Measurements from ENCODE around the gene CARNS1. TPM values are rescaled to one million over a fixed set of nuclear protein-coding genes. Genes with fewer than 3 reads are reported as not detected.

CARNS1 gene
- total RNA-seq = under 0.01 TPM in 2 replicates

GRCh38 chr11:67415501-67416304 is at the start of gene CARNS1:
Gene CARNS1 (plus strand): TSS chr11:67415678. CDS start chr11:67416200, 522 bp downstream.

DNA sequence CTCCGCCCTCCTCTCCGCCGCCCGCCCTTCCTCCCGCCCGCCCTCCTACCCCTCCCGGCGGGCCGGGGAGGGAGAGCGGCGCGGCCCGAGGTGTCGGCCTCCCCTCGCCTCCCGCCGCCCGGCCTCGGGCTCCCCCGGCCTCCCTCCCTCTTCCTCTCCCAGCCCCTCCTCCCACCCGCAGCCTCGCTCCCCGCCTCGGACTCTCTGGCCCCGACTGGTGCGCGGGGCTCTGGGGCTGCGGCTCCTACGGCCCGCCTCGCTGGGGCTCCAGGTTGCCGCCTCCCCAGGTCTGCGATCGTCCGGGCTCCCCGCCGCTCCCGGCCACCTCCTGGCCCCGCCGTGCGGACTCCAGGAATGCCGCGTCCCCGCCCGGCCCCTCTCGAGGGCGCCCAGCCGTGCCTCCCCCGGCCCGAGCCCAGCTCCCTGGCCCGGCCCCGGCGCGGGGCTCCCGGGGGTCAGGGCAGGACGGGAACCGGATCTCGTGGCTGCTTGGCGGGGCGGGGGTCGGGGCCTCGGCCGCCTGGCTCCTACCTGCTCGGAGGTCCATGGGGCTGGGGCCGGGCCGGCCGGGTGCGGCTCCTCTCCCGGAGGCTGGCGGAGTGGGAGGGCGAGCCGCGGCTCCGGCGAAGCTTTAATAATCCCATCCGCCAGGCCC is 42.4 kb upstream of the CARNS1 start, which contains the start of gene CLCF1:
Gene CLCF1 (minus strand): TSS at position 606 of the 655 bp plus-strand sequence. CDS start 59 bp downstream, at position 547.

GRCh38 chr11:67391304-67392182 is 23.9 kb upstream of the CARNS1 start, which contains the start of gene RAD9A:
Gene RAD9A (plus strand): TSS chr11:67391986. CDS start chr11:67392045, 59 bp downstream.

DNA sequence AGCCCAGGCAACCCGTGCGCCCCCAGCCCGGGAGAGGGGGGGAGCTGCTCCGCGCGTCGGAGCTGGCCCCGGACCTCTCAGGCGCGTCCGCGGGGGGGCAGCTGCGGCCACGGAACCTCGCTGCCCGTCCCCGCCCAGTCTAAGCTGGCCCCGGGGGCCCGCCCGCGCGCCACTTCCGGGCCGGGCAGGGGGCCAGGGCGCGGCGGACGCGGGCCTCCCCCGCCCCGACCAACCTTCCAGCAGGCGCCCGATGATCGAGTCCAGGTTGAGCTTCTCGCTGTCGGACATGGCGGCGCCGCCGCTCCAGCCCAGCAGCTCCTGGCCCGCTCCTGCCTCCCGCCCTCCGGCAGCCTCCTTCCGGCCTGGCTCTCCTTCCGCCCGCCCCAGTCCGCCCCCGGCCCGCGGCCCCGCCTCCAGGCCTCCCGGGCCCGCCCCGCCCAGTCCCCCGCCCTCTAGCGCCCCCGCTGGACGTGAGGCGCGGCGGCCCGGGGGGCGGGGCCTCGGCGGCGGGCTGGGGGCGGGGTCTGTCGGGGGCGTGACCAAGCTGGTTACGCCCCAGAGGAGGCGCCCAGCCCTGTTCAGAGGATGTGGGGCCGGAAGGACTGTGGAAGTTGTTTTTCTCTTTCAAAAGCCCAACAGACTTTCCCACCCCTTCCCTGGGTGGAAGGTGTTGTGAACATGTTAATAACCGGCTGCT is 13.8 kb upstream of the CARNS1 start, which contains the start of gene PPP1CA:
Gene PPP1CA (minus strand): TSS at position 364 of the 697 bp plus-strand sequence. CDS start 76 bp downstream, at position 288.

DNA sequence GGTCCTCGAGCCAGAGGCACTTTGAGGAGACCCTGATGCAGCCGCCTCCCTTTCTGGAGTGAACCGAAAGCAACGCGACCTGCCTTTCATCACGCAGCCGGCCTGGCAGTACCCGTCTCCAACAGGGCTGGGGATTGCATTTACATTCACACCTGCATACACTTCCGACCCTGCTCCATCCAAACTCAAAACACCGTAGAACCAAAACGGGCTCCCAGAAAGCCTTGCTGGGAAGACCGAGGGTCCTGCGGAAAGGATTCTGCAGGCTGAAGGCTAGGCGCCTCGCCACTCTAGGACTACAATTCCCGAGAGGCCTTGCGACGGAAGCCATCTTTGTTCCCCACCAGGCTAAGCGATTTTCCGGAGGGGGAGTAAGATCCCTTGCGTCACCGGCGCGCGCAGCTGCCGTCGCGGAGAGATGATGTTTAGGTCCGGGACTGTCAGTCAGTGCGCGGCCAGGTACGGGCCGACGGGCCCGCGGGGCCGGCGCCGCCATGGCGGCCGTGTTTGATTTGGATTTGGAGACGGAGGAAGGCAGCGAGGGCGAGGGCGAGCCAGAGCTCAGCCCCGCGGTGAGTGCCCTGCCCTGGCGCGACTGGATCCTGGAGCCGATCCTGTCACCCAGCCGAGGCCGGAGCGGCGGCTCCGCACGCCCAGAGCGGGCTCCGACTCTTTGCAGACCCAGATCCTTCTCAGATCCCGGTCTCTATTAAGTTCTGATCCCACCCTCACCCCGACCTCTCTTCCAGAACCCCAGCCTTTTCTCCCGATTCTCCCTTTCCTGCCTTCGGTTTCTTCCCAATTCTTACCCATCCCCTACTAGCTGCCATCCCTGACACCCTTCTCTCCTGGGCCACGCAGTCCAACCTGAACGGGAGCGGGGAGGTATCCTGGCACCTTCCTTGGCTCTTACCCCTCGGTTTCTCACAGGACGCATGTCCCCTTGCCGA is 12.8 kb downstream of the CARNS1 start, which contains the start of gene RPS6KB2:
Gene RPS6KB2 (plus strand): TSS at position 443 of the 950 bp plus-strand sequence. CDS start 52 bp downstream, at position 495.

DNA sequence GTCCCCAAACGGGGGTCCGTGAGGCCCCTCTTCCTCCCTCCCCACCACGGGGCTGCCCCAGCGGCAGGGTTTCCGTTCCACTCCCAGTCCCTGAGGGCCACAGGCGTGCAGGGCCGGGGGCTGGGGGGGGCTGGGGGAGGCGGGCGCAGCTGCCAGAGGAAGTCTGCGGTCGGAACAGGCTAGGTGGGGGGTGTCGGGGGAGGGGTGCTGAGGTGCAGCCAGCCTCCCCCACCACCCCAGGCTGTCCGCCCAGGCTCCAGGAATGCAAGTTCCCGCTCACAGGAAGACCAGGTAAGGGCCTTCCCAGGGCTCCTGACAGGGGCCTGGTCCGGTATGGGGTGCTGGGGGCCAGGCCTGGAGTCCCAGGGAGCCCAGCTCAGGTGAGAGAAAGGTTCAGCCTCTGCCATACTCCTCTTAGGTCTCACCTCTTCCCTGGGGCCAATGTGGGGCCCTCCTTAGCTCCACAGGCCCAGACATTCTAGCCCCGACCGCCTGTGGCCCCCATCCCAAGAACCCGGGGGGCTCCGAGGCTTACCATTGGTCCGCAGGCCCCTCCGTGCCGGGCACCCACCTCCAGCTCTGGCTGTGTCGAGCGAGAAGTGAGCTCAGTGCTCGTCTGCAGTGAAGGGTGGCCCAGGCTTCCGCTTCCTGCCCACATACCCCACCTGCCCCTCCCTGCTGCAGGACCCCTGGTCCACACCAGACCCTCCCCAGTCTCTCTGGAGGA is 21.8 kb downstream of the CARNS1 start, which contains the start of gene PTPRCAP:
Gene PTPRCAP (minus strand): TSS at position 601 of the 727 bp plus-strand sequence. CDS start 63 bp downstream, at position 538.

GRCh38 chr11:67452141-67452952 is 36.9 kb downstream of the CARNS1 start, which contains the start of gene GPR152:
Gene GPR152 (minus strand): TSS chr11:67452729. CDS start chr11:67452724, 5 bp downstream.

DNA sequence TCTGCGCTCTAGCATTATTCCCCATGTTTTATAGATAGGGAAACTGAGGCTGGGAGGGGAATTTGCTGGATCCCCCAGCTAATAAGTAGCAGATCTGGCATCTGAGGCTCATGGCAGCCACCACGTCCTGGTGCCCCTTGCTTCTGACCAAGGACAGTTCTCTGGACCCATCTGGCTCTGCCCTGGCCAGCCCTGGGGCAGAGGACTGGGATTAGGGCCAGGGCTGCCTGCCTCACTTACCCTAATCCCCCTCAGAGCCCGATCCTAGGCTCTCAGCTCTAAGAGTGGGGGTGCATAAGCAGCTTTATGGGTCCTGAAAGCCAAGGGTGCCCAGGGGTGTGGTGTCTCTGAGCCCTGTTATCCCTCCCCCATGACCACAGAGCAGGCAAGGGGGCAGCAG is 39.6 kb downstream of the CARNS1 start, which contains the start of gene CABP4:
Gene CABP4 (plus strand): TSS at position 301 of the 400 bp plus-strand sequence. CDS start 70 bp downstream, at position 371.

DNA sequence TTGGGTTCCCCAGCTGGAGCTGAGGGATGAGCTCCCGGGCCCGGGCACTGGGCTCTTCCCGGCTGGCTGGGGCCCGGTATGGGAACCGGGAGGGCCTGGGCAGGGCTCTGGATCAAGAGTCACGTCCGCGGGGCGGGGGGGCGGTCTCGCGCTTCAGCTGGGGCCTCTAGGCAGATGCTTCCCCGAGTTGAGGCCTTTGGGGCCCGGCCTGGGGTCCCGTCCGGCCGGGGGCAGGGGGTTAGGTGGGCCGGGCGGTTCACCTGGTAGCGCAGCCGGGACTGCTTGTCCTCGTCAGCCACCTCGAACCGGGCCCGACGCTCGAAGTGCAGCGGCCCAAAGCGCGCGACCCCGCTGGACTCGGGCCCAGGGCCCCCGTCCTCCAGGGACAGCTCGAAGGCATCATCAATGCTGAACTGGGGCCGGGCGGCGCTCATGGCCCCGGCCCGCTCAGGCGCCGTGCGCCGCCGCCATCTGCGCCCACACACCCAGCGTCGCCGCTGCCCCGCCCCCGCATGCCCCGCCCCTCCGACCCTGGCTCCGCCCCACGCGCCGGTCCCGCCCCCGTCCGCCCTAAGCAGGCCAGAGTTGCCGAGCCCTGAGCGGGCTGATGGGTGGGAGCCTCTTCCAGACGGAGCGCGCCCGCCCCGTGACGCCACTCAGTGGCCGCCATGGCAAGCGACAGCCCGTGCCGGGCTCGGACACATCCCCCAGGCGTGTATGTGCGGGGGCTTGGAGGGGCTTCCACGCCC is 53.5 kb downstream of the CARNS1 start, which contains the start of gene TMEM134:
Gene TMEM134 (minus strand): TSS at position 493 of the 749 bp plus-strand sequence. CDS start 59 bp downstream, at position 434.

Small RNA genes within 50 kb of the gene (small RNA-seq; reads per million reads assigned to genes)
- not detected for gene RNU6-1238P

Other genes starting within 250 kb of the CARNS1 start
- gene GRK2, start 149.2 kb upstream of the CARNS1 start, total RNA-seq = 23.9 and 32.3 TPM in 2 replicates
- 30.9 and 39.7 TPM in 2 replicates for gene ANKRD13D, start 126.4 kb upstream of the CARNS1 start, total RNA-seq
- gene SSH3, start 112.1 kb upstream of the CARNS1 start, total RNA-seq = 10.3 and 11.3 TPM in 2 replicates
- gene POLD4, start 62.1 kb upstream of the CARNS1 start, total RNA-seq = 32.5 and 39.7 TPM in 2 replicates
- gene CLCF1, start 42.1 kb upstream of the CARNS1 start, total RNA-seq = 3.3 and 4.4 TPM in 2 replicates
- gene RAD9A, start 23.7 kb upstream of the CARNS1 start, total RNA-seq = 5.9 and 7.6 TPM in 2 replicates
- 169 and 226 TPM in 2 replicates for gene PPP1CA, start 13.8 kb upstream of the CARNS1 start, total RNA-seq
- gene TBC1D10C, start 11.6 kb upstream of the CARNS1 start, total RNA-seq = not detected in 2 replicates
- 42.3 and 50.2 TPM in 2 replicates for gene RPS6KB2, start 12.8 kb downstream of the CARNS1 start, total RNA-seq
- gene PTPRCAP, start 22.0 kb downstream of the CARNS1 start, total RNA-seq = 0.78 and 1.1 TPM in 2 replicates
- 90.9 and 94.4 TPM in 2 replicates for gene CORO1B, start 27.8 kb downstream of the CARNS1 start, total RNA-seq
- under 0.01 TPM in 1 of 2 replicates, not detected in the other for gene GPR152, start 37.1 kb downstream of the CARNS1 start, total RNA-seq
- not detected in 2 replicates for gene CABP4, start 39.7 kb downstream of the CARNS1 start, total RNA-seq
- gene TMEM134, start 53.6 kb downstream of the CARNS1 start, total RNA-seq = 9.4 and 10.3 TPM in 2 replicates
- 44.8 and 69.1 TPM in 2 replicates for gene AIP, start 67.3 kb downstream of the CARNS1 start, total RNA-seq
- gene PITPNM1, start 89.7 kb downstream of the CARNS1 start, total RNA-seq = 15.1 and 24.6 TPM in 2 replicates
- 12.5 and 16.4 TPM in 2 replicates for gene CDK2AP2, start 92.5 kb downstream of the CARNS1 start, total RNA-seq
- not detected in 2 replicates for gene CABP2, start 107.8 kb downstream of the CARNS1 start, total RNA-seq
- gene GSTP1, start 168.1 kb downstream of the CARNS1 start, total RNA-seq = 477 and 854 TPM in 2 replicates
- gene NDUFV1, start 191.3 kb downstream of the CARNS1 start, total RNA-seq = 207 and 250 TPM in 2 replicates
- 11.7 and 23.5 TPM in 2 replicates for gene NUDT8, start 214.3 kb downstream of the CARNS1 start, total RNA-seq
- gene TBX10, start 224.1 kb downstream of the CARNS1 start, total RNA-seq = not detected in 2 replicates
- gene ACY3, start 235.1 kb downstream of the CARNS1 start, total RNA-seq = not detected in 2 replicates

Data from subcutaneous preadipocyte (primary cell).